ENCODE measurements around the gene TMEM88. TPM values are rescaled to one million over a fixed set of nuclear protein-coding genes. Genes with fewer than 3 reads are reported as not detected.

TMEM88 gene
- total and polyA plus RNA-seq, 4 donors = 2.7 to 27.6 (median 13.5) TPM

- no CpG with 5 or more reads among the region's 3 CpGs for WGBS (ENCODE audit: insufficient coverage)
- peak in 1 of 6 donors; percentile 8 for DNase-seq (ENCODE audit: low read depth in 4 of 6, low spot score in 6 of 6)
- Histone ChIP-seq H3K27me3 (ENCODE audit: control insufficient read depth, insufficient read depth, low read length) (no peaks in the 10 kb centered on the region), H3K27ac (ENCODE audit: low read depth, low read length) (no peak overlapping the region), H3K36me3 (ENCODE audit: control insufficient read depth, insufficient read depth, low read length) (peaks cover 4% of the 10 kb centered on the region), H3K4me3 (ENCODE audit: low read depth, low read length) (no peak overlapping the region), H3K9me3 (ENCODE audit: control insufficient read depth, insufficient read depth, low read length) (no peaks in the 10 kb centered on the region), H3K4me1 (ENCODE audit: control insufficient read depth, insufficient read depth, low read length) (peaks cover 31% of the 10 kb centered on the region)
Measured at GRCh38 chr17:7882629-7883028, 27.8 kb downstream of the TMEM88 start.

GRCh38 chr17:7883781-7884386 lies 29.0 kb downstream of the TMEM88 start:
- WGBS (ENCODE audit: insufficient coverage) = no CpG with 5 or more reads among the region's 3 CpGs
- Histone ChIP-seq H3K36me3 (ENCODE audit: control insufficient read depth, insufficient read depth, low read length) (no peaks in the 10 kb centered on the region), H3K4me3 (ENCODE audit: low read depth, low read length) (peak overlapping the region; percentile 47), H3K27me3 (ENCODE audit: control insufficient read depth, insufficient read depth, low read length) (no peaks in the 10 kb centered on the region), H3K27ac (ENCODE audit: low read depth, low read length) (peak overlapping the region; percentile 76), H3K9me3 (ENCODE audit: control insufficient read depth, insufficient read depth, low read length) (no peaks in the 10 kb centered on the region), H3K4me1 (ENCODE audit: control insufficient read depth, insufficient read depth, low read length) (peaks cover 44% of the 10 kb centered on the region)
- DNase-seq (ENCODE audit: low read depth in 4 of 6, low spot score in 6 of 6) = peak in 2 of 6 donors; percentile 72 to 83

GRCh38 chr17:7884581-7885366 lies 29.9 kb downstream of the TMEM88 start:
- DNase-seq (ENCODE audit: low read depth in 4 of 6, low spot score in 6 of 6) = peak in 2 of 6 donors; percentile 37 to 69
- under 1% methylated on average over 67 of the region's 100 CpGs for WGBS (ENCODE audit: insufficient coverage)
- Histone ChIP-seq H3K36me3 (ENCODE audit: control insufficient read depth, insufficient read depth, low read length) (peaks cover 2% of the 10 kb centered on the region), H3K27me3 (ENCODE audit: control insufficient read depth, insufficient read depth, low read length) (no peaks in the 10 kb centered on the region), H3K4me3 (ENCODE audit: low read depth, low read length) (peak overlapping the region; percentile 83), H3K27ac (ENCODE audit: low read depth, low read length) (peak overlapping the region; percentile 95), H3K4me1 (ENCODE audit: control insufficient read depth, insufficient read depth, low read length) (peaks cover 53% of the 10 kb centered on the region), H3K9me3 (ENCODE audit: control insufficient read depth, insufficient read depth, low read length) (no peaks in the 10 kb centered on the region)

- DNase-seq (ENCODE audit: low read depth in 4 of 6, low spot score in 6 of 6) = peak in 2 of 6 donors; percentile 77 to 78
- peak overlapping the region; percentile 95 for H3K27ac ChIP-seq (ENCODE audit: low read depth, low read length)
- H3K36me3 ChIP-seq (ENCODE audit: control insufficient read depth, insufficient read depth, low read length) = peaks cover 10% of the 10 kb centered on the region
- no peaks in the 10 kb centered on the region for H3K9me3 ChIP-seq (ENCODE audit: control insufficient read depth, insufficient read depth, low read length)
- WGBS (ENCODE audit: insufficient coverage) = under 1% methylated on average over 62 of the region's 64 CpGs
- peaks cover 60% of the 10 kb centered on the region for H3K4me1 ChIP-seq (ENCODE audit: control insufficient read depth, insufficient read depth, low read length)
- H3K27me3 ChIP-seq (ENCODE audit: control insufficient read depth, insufficient read depth, low read length) = no peaks in the 10 kb centered on the region
- H3K4me3 ChIP-seq (ENCODE audit: low read depth, low read length) = peak overlapping the region; percentile 83
Measured at GRCh38 chr17:7885367-7886226, 30.7 kb downstream of the TMEM88 start.

- DNase-seq (ENCODE audit: low read depth in 4 of 6, low spot score in 6 of 6) = peak in 2 of 6 donors; percentile 80
- Histone ChIP-seq H3K9me3 (ENCODE audit: control insufficient read depth, insufficient read depth, low read length) (no peaks in the 10 kb centered on the region), H3K27ac (ENCODE audit: low read depth, low read length) (peak overlapping the region; percentile 95), H3K27me3 (ENCODE audit: control insufficient read depth, insufficient read depth, low read length) (no peaks in the 10 kb centered on the region), H3K4me3 (ENCODE audit: low read depth, low read length) (peak overlapping the region; percentile 83), H3K4me1 (ENCODE audit: control insufficient read depth, insufficient read depth, low read length) (peaks cover 60% of the 10 kb centered on the region), H3K36me3 (ENCODE audit: control insufficient read depth, insufficient read depth, low read length) (peaks cover 18% of the 10 kb centered on the region)
- WGBS (ENCODE audit: insufficient coverage) = 1% methylated on average over 22 of the region's 30 CpGs
Measured at GRCh38 chr17:7886227-7887037, 31.6 kb downstream of the TMEM88 start.

- DNase-seq (ENCODE audit: low read depth in 4 of 6, low spot score in 6 of 6) = no peak
- peaks cover 55% of the 10 kb centered on the region for H3K4me1 ChIP-seq (ENCODE audit: control insufficient read depth, insufficient read depth, low read length)
- no CpG with 5 or more reads among the region's 8 CpGs for WGBS (ENCODE audit: insufficient coverage)
- no peaks in the 10 kb centered on the region for H3K9me3 ChIP-seq (ENCODE audit: control insufficient read depth, insufficient read depth, low read length)
- H3K27ac ChIP-seq (ENCODE audit: low read depth, low read length) = peak overlapping the region; percentile 95
- no peaks in the 10 kb centered on the region for H3K27me3 ChIP-seq (ENCODE audit: control insufficient read depth, insufficient read depth, low read length)
- H3K4me3 ChIP-seq (ENCODE audit: low read depth, low read length) = peak overlapping the region; percentile 83
- peaks cover 22% of the 10 kb centered on the region for H3K36me3 ChIP-seq (ENCODE audit: control insufficient read depth, insufficient read depth, low read length)
Measured at GRCh38 chr17:7887038-7887481, 32.2 kb downstream of the TMEM88 start.

- peak overlapping the region; percentile 95 for H3K27ac ChIP-seq (ENCODE audit: low read depth, low read length)
- peaks cover 27% of the 10 kb centered on the region for H3K36me3 ChIP-seq (ENCODE audit: control insufficient read depth, insufficient read depth, low read length)
- peak in 5 of 6 donors; percentile 84 to 99 (median 91) for DNase-seq (ENCODE audit: low read depth in 4 of 6, low spot score in 6 of 6)
- under 1% methylated on average over 29 of the region's 35 CpGs for WGBS (ENCODE audit: insufficient coverage)
- peak overlapping the region; percentile 83 for H3K4me3 ChIP-seq (ENCODE audit: low read depth, low read length)
- no peaks in the 10 kb centered on the region for H3K27me3 ChIP-seq (ENCODE audit: control insufficient read depth, insufficient read depth, low read length)
- H3K9me3 ChIP-seq (ENCODE audit: control insufficient read depth, insufficient read depth, low read length) = no peaks in the 10 kb centered on the region
- H3K4me1 ChIP-seq (ENCODE audit: control insufficient read depth, insufficient read depth, low read length) = peaks cover 52% of the 10 kb centered on the region
Measured at GRCh38 chr17:7887482-7888183, 32.8 kb downstream of the TMEM88 start.

GRCh38 chr17:7888184-7888920 lies 33.5 kb downstream of the TMEM88 start, which contains the start of gene CHD3:
CHD3 (plus strand) TSS chr17:7888789; CDS start chr17:7889001, 212 bp downstream.
- Histone ChIP-seq H3K27me3 (ENCODE audit: control insufficient read depth, insufficient read depth, low read length) (no peaks in the 10 kb centered on the region), H3K4me1 (ENCODE audit: control insufficient read depth, insufficient read depth, low read length) (peaks cover 51% of the 10 kb centered on the region), H3K9me3 (ENCODE audit: control insufficient read depth, insufficient read depth, low read length) (no peaks in the 10 kb centered on the region), H3K4me3 (ENCODE audit: low read depth, low read length) (peak within 1 kb of the TSS; percentile 83), H3K27ac (ENCODE audit: low read depth, low read length) (peak within 1 kb of the TSS; percentile 95), H3K36me3 (ENCODE audit: control insufficient read depth, insufficient read depth, low read length) (peaks cover 34% of the 10 kb centered on the region)
- 59% methylated on average over 13 of the region's 18 CpGs for WGBS (ENCODE audit: insufficient coverage)
- DNase-seq (ENCODE audit: low read depth in 4 of 6, low spot score in 6 of 6) = peak in 2 of 6 donors; percentile 22 to 61

All from spinal cord (tissue), 10 donors.